C1 segment of cervical spinal cord (tissue), 14 donors: ENCODE data around the gene AP1B1.
A peak's percentile ranks its signal among the peaks of the same experiment; 100 is the strongest.
"Not testable (repeated sequence)": the region's sequence is repeated elsewhere in the genome, so short reads cannot be mapped to it uniquely, and the experiment has no call there.

ENCODE experiments used
- DNase-seq, 14 donors: peaks; one replicate each; lab custom pipeline; 2025; lab: John Stamatoyannopoulos, UW

Gene AP1B1

DNA sequence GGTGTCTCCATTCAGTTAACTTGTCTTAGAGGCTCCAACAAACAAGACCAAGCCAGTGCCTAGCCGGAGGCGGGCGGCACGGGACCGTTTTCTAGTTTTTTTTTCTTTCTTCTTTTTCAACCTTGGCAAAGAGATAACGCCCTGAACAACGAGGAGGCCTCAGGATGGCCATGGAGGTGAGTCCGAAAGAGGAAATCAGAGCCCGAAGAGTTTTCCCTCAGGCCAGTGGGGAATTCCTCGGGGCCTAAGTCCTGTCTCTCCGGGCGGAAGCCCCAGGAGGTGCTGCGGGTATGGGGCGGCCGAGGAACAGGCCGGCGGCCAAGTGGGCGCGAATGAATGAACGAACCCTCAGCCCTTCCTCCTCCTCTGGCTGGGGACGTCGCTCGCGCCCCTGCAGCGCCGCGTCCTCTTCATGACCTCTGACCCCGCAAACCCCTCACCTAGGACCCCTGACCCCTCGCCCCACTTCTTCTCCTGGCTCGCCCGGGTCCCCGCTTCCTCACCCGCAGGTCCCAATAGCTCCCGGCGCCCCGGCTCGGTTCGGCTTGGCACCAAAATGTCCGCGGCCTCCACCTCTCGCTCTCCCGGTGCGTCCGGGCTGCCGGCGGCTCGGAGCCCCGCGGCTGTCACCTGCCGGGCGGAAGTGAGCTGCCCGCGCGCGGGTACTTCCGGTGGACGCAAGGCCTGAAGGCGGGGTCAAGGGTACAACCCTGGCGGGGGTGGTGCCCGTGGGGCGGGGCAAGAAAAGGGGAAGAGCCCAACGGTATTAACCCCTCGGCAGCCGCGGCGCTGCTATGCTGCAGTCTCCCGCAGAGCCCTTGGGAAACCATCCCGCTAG lies at the start of gene AP1B1:
TSS of gene AP1B1 (minus strand) at position 650 of the 838 bp plus-strand sequence. CDS start 21,327 bp downstream, outside the sequence.
- DNase-seq: peak in 13 of 14 donors; percentile 42 to 91 (median 80)

DNA sequence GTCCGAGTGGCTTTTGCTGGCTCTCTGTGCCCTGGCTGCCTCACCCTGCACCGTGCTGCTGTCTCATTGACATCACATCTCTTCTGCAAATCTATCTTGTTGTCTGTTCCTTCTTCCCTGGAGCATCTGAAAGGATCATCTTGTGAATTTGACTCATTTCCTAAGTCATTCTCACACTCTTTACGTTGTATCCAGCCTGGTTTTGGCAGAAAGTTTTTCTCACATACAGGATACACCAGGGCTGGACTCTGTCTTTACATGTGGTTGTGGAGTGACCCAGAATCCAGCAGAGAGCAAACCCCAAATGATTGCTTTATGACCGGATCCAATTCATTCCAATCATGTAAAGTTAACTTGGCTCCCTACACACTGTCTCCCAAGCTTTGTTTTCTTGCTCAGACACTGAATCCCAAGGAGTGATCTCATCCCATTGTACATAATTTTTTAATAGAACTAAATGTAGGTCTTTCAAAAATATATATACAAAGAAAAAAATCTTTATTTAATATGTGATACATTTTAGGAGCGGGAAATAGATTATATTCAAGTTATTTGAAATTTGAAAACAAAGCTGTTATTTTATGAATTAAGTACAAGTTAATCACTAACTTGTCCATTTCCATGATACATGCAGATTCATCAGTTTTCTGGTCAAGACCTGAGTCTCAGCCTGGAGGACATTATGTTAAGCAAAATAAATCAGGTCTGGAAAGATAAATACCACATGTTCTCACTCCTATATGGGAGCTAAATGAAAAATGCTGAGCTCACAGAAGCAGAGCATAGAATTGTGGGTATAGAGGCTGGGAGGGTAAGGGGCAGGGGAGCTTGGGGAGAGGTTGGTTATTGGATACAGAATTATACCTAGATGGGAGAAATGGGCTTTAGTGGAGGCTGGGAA lies 47.1 kb upstream of the AP1B1 start:
- DNase-seq: no peak

DNA sequence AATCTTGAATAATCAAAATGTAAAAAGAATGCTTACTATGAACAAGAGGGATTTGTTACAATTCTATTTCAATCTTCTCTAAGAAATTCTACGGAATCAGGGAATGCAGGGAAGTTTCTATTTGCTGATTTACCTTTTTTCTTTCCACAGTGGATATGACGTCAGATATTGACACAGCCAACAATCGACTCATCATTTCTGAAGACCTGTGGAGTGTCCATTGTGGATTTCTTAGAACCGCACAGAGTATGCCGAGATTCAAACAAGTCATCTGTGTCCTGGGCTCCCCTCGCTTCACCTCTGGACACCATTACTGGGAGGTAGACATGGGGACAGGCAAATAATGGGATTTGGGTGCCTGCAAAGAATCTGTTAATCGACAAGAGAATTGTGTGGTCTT lies 45.9 kb upstream of the AP1B1 start:
- DNase-seq: no peak

DNA sequence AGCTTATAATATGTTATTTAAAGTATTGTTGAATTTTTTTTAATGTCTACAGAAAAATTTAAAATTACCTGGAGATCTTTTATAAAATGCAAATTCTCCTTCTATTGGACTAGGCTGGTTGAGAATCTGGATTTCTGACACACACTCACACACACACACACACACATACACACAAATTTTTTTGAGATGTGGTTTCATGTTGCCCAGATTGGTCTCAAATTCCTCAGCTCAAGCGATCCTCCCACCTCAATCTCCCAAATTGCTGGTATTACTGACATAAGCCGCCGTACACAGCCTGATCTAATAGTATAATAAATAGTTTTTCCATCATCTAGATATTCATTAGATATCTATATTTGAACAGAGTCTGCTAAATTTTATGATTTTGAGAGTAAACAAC lies 45.5 kb upstream of the AP1B1 start:
- DNase-seq: no peak

DNA sequence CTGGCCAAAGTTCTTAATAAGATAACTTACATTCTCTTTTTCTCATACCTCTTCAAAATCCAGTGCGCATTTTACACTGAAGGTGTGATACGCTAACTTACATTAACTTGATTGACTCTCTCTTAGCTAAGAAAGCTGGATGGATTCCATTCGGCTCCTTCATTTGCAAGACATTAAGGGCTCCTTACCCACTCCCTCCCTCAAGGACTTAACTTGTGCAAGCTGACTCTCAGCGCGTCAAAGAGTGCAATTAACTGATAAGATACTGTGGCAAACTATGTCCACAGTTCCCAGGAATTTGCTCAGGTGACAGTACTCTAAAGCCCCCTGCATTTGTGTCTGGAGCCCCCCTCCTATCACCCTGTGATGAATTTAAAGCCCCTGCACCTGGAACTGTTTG lies 43.6 kb upstream of the AP1B1 start:
- DNase-seq: no peak

DNA sequence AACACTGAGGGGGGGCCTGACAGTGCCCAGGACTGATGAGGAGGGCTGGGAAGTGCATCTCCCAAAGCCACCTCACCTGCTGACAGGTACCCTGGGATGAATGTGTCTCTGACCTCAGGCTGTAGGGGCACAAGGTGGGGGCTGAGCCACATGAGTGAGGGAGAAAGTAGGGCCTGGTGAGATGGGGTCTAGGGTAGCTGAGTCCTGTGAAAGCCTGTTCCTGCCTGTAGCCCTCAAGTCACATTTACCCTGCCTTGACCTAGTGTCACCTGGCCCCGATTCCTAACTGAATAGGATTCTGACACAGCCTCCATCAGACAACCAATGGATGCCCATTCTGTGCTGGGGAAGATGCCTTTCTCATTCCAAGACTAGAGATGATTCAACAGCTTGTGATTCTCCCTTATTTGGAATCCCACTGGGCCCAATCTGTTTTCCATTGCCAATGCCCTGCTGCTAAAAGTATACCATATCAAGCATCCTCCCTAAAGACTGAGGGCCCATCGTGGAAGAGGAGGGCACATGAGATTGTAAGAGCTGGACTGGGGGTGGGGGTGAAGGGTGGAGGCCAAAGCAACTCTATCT lies 38.9 kb upstream of the AP1B1 start:
- DNase-seq: peak in 1 of 14 donors; percentile 51

DNA sequence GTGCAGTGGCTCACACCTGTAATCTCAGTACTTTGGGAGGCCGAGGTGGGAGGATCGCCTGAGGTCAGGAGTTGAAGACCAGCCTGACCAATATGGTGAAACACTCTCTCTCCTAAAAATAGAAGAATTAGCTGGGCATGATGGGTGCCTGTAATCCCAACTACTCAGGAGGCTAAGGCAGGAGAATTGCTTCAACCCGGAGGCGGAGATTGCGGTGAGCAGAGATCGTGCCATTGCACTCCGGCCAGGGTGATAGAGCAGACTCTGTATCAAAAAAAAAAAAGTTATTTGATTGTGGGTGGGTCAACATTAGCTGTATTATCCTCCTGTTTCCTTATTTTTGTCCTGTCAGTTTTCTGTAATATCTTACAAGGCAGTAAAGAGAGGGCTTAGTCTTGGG lies 38.1 kb upstream of the AP1B1 start:
- DNase-seq: no peak

DNA sequence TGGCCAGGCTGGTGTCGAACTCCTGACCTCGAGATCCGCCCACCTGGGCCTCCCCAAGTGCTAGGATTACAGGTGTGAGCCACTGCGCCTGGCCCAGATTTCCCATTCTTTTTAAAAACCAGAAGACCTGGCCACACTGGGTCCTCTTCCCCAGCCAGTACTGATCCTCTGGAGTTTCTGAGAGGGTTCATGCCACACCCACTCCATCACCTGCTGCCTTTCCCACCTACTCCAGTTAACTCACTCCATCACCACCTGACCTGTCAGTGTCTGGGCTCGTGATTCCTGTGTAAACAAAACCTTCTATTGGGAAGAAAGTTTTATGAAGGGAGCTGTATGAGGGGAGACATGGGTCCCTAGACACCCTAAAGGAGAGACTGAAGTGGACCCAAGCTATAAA lies 30.3 kb upstream of the AP1B1 start:
- not testable (repeated sequence) for DNase-seq

DNA sequence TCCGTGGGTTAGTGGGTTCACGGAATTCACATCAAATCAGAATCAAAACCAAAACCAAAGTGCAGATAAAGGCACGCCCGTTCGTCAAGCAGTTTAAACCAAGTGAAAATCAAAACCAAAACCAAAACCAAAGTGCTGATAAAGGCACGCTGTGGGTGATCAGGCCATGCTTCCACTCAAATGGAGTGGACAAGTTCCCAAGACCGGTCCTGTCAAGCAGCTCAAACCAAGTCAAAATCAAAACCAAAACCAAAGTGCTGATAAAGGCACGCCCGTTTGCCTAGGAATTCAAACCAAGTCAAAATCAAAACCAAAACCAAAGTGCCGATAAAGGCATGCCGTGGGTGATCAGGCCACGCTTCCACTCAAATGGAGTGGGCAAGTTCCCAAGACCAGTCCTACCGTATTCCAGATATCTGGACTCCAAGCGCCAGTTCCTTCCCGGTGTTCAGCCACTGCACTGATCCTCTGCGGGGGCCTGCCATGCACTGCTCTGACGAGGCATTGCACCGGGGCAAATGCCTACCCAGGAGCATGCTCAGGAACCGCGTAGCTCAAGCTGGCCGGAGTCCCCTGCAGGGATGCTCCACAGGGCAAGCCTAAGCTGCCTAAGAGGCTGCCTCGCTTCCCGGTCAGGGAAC lies 26.7 kb upstream of the AP1B1 start:
- not testable (repeated sequence) for DNase-seq

DNA sequence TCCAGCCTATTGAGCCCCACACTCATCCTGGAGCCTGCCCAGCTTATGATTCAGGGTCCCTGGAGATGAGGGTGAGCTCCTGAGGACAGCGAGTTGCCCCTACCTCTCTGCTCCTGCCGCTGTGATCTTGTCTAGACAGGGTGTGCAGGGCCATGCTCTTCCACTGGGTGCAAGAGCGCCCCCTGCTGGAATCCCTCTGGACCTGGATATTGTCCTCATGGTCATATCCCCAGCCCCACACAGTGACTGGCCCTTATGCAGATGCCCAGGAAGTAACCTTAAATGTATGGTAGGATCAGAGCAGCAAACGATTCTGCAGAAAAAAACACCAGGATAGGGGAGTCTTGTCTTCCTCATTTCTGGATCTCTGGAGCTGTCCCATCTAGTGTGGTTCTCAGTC lies 24.4 kb upstream of the AP1B1 start:
- DNase-seq: not testable (repeated sequence)

DNA sequence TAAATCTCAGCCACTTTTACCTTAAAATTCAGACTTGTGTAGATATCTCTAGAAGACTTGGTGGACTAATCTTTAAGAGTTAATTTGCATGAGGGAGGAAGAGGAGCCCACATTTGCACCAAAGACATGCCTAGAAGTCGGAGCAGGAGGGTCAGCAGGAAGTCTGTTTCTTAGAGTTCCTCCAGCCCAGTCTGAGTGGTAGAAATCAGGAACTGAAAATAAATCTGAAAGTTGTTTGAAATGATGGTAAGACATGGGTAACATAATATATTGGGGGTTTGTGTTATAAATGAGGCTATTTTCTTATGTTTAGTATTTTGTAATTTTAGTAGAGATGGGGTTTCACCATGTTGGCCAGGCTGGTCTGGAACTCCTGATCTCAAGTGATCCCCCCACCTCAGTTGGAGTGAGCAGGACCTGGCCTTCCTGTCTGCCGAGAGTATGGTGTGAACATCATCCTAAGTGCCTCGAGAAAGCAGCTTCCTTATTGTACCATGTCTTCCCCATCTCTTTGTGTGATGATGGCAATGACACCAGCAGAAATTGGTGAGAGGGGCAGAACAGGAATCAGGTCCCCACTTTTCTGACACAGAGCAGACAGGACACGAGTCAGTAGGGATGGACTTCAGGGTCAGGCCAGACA lies 23.3 kb upstream of the AP1B1 start:
- not testable (repeated sequence) for DNase-seq

DNA sequence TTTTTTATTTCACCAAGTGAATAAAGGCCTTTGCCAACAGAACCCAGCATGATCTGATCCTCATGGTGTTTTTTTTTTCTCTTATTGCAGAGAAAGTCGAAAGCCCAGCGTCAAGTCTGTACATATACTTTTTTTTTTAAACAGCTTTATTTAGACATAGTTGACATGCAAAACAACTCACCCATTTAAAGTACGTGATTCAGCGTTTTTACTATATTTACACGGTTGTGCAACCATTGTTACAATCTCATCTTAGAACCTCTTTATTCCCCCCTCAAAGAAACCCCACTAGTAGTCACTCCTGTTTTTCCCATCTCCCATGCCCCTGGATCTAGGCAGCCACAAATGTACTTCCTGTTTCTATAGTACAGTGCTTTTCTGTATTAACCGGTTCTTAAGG lies 20.6 kb upstream of the AP1B1 start:
- DNase-seq: no peak

DNA sequence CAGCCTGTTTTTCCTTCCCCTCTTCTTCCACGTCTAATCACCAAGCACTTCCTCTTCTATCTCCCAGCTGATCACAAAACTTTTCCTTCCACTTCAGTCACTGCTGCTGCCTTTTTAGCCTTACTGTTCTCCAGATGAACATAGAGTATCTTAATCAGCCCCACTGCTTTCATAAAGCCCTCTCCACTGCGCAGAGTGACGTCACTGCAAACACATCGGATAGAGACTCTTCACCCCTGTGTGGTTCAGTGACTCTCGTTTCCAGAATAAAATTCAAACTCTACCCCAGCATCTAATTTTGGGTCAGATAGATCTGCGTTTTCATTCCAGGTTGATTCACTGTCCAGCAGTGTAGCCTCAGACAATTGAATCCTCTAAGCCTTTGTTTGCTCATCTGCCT lies 13.2 kb upstream of the AP1B1 start:
- not testable (repeated sequence) for DNase-seq

DNA sequence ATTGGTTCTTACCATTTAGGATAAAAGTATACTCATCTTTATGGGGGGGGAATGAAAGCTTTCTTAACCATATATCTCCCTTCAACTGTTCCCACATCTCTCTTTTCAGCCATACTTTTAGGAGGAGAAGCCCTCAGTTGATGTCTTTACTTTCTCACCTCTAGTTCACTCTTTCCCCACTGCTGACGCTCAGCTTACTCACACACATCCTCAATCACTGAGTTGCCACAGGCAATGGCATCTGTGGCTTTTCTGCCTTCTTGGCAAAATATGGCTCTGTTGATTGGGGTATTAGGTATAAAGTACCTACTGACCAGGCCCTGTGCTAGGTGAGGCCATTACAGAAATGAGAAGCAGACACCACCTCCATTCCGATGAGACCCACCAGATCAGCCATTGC lies 12.2 kb upstream of the AP1B1 start:
- DNase-seq: no peak

DNA sequence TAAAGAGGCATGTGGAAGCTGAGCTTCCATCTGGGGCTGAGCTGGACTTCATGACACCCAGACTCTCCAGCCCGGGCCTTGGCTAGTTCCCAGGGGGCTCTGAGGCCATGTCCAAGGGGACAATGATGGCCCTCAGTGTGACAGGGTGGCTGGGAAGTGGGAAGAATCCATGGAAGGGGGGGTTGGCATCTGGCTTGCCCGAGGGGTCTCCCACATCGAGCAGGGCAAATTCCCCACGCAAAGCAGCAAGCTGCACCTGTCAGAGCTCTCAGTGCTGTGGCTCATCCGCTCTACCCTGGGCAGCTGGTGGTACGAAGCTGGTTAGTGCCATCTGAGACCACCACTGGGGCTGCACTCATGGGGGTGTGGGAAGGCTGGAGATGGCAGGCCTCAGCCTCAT lies 9.4 kb upstream of the AP1B1 start:
- no peak for DNase-seq

DNA sequence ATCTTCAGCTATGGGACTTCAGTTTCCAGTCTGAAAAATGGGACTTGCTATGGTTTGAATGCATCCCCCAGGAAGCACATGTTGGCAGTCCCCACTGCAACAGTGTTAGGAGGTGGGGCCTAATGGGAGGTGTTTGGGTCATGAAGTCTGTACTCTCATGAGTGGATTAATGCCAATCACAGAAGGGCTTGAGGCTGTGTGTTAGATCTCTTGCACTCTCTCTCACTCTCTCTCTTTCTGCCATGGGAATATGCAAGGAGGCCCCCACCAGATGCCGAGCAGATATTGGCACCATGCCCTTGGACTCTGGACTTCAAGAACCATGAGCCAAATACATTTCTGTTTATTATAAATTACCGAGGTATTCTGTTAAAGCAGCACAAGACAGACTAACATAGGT lies 7.8 kb upstream of the AP1B1 start:
- no peak for DNase-seq

DNA sequence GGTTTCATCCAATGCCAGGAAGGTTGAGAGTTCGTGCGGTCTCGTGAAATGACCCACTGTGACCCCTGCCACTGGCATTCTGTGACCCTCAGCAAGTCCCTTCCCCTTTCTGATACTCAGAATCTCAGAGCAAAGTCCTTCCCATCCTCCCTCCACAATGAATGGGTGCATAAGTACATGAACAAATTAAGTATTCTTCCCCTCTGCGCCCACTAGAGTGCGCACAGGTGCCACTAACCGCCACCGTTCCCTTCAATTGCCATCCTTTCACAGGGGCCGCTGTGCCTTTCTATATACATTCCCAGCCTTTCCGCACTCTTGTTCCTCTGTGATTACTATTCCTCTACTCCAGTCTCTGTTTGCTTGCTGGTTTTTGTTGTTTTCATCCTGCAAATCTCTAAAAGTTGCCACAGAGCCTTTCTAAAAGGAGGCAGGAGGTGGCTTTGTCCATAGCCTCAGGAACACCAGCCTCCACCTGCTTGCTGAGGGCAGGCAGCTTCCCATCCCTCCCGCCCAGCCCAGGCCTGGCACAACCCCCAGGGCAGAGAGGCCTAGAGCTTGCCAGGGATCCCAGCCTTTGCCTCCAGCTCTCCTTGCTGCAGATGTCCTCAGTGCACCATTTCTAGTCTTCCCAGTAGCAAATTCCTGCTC lies 6.7 kb upstream of the AP1B1 start:
- peak in 11 of 14 donors; percentile 16 to 80 (median 37) for DNase-seq

DNA sequence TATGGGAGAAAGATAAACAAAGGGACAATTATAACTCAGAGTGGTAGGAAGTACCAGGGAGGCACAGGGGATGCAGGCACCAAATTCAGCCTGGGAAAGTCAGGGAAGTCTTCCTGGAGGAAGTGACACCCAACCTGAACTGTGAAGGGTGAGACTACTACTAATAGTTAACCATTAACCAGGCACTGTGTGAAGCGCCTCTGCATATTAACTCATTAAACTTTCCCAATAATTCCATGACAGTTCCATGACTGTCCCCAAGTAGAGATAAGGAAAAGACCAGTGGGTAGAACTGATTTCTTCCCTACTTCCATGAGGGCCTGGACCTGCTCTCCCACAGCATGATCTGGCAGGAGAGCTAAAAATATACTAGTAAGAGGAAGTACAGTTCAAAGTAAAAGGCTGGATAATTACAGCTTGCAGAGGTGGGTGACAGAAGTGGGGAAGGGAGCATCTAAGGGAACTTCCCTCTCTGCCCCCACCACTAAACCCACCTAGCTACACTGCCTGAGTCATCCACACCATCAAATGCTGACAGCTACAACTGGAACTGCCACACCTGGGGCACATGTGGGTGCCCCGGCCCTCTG lies 4.7 kb upstream of the AP1B1 start:
- DNase-seq: no peak

DNA sequence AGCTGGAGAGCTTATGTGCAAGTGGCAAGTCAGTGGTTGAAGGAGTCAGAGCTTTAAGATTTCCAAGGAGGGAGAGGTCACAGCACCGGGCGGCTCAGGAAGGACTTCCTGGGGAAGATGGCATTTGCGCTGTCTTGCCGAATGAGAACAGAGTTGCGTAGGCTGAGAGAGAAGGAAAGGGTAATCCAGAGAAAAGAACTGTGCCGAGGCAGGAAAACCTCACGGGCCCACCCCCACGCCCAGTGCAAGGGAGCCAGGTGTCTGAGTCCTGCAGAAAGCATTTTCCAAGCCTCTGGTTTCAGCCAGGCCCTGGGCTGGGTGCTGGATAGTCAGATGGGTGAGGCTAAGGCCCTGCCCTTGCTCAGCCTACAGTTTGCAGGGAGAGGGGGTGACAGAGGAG lies 3.2 kb upstream of the AP1B1 start:
- no peak for DNase-seq

DNA sequence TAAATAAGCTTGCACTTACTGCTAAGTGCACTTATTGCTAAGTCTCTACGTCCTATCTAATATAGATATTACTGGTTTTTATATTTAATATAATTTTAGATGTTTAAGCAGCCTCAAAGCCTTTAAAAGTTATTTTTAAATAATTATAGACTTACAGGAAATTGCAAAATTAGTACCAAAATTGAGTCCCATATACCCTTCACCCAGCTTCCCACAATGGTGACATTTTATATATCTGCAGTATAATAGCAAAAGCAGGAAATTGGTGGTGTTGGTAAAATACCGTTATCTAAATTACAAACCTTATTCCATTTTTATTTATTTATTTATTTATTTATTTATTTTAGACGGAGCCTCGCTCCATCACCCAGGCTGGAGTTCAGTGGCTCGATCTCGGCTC lies 1.9 kb upstream of the AP1B1 start:
- no peak for DNase-seq
